ENCODE results near the gene EMP3. TPM values are rescaled to one million over a fixed set of nuclear protein-coding genes. Genes with fewer than 3 reads are reported as not detected.

EMP3 gene
- total RNA-seq, 4 donors from 2014 or later, result 14.0 to 19.3 (median 14.9) TPM

GRCh38 chr19:48362716-48363499 is 37.6 kb downstream of the EMP3 start:
- Histone ChIP-seq H3K27me3 (no peaks in the 10 kb centered on the region), H3K4me1 (peaks cover 4 to 9% of the 10 kb centered on the region in 2 donors), H3K9me3 (no peaks in the 10 kb centered on the region), H3K36me3 (no peaks in the 10 kb centered on the region), H3K4me3 (replicated peaks in 1 of 3) (peak overlapping the region; percentile 45 to 63 (median 46)), H3K27ac (peak overlapping the region; percentile 94 to 97 (median 96))
- intact Hi-C loops (cut with DNase I), result no loop called here
- 6 to 7% methylated on average over 13 to 16 of the region's 26 CpGs for WGBS, 2 donors
- DNase-seq, result peak; percentile 98
- TF ChIP-seq POLR2A (IDR thresholded peaks at IDR 0.05) (peak in 1 of 2 donors; percentile 84), CTCF (IDR thresholded peaks at IDR 0.05) (peak in 1 of 6 experiments; percentile 32)

GRCh38 chr19:48363500-48363809 is 38.1 kb downstream of the EMP3 start:
- H3K4me3 ChIP-seq (replicated peaks in 1 of 3), result peak overlapping the region; percentile 45 to 63 (median 46)
- intact Hi-C loops (cut with DNase I), result no loop called here
- H3K27me3 ChIP-seq, result no peaks in the 10 kb centered on the region
- H3K4me1 ChIP-seq, result peaks cover 4 to 9% of the 10 kb centered on the region in 2 donors
- WGBS, 2 donors, result 0 to 4% methylated on average over 2 to 8 of the region's 10 CpGs
- H3K36me3 ChIP-seq, result no peaks in the 10 kb centered on the region
- H3K9me3 ChIP-seq, result no peaks in the 10 kb centered on the region
- H3K27ac ChIP-seq, result peak overlapping the region; percentile 94 to 97 (median 96)
- TF ChIP-seq POLR2A (IDR thresholded peaks at IDR 0.05) (no peak), CTCF (IDR thresholded peaks at IDR 0.05) (no peak)
- DNase-seq, result peak in 1 of 2 donors; percentile 45

GRCh38 chr19:48363810-48364597 is 38.7 kb downstream of the EMP3 start, which contains the start of the genes SYNGR4 and TMEM143:
TSS of gene SYNGR4 (plus strand) at chr19:48364367. CDS start at chr19:48365843, 1,476 bp downstream.
TSS of gene TMEM143 (minus strand) at chr19:48363940. CDS start at chr19:48363920, 20 bp downstream.
- peak; percentile 99 for DNase-seq
- Histone ChIP-seq H3K9me3 (no peaks in the 10 kb centered on the region), H3K36me3 (no peaks in the 10 kb centered on the region), H3K27me3 (no peaks in the 10 kb centered on the region), H3K4me1 (peaks cover 4 to 9% of the 10 kb centered on the region in 2 donors), H3K4me3 (replicated peaks in 1 of 3) (peak within 1 kb of the TSS; percentile 45 to 63 (median 46)), H3K27ac (peak within 1 kb of the TSS; percentile 94 to 97 (median 96))
- intact Hi-C loops (cut with DNase I), result no loop called here
- 1 to 2% methylated on average over 33 to 42 of the region's 59 CpGs for WGBS, 2 donors
- peak in 1 of 2 donors; percentile 73 for TF ChIP-seq POLR2A (IDR thresholded peaks at IDR 0.05)
- TF ChIP-seq CTCF (IDR thresholded peaks at IDR 0.05), result no peak

- Histone ChIP-seq H3K27ac (peak overlapping the region; percentile 34 to 96 (median 94)), H3K4me1 (peaks cover 4 to 9% of the 10 kb centered on the region in 2 donors), H3K4me3 (replicated peaks in 1 of 3) (peak overlapping the region in 1 of 3 donors; percentile 6), H3K27me3 (no peaks in the 10 kb centered on the region), H3K9me3 (no peaks in the 10 kb centered on the region), H3K36me3 (no peaks in the 10 kb centered on the region)
- DNase-seq, result peak in 1 of 2 donors; percentile 12
- intact Hi-C loops (cut with DNase I), result no loop called here
- TF ChIP-seq POLR2A (IDR thresholded peaks at IDR 0.05) (no peak), CTCF (IDR thresholded peaks at IDR 0.05) (no peak)
- WGBS, 2 donors, result 66 to 77% methylated on average over 9 to 10 of the region's 10 CpGs
Observed at GRCh38 chr19:48364598-48365348, 39.4 kb downstream of the EMP3 start.

Data from thyroid gland (tissue), 4 donors.